ENCODE results near the gene DHCR7. TPM values are rescaled to one million over a fixed set of nuclear protein-coding genes. Genes with fewer than 3 reads are reported as not detected.

The DHCR7 gene
- total RNA-seq, 2 donors from 2014 or later: 38.8 to 67.1 TPM

GRCh38 chr11:71456294-71456693 lies 8.1 kb upstream of the DHCR7 start:
- Mint-ChIP-seq H3K4me1 (peaks cover 34% of the 10 kb centered on the region), H3K27me3 (no peaks in the 10 kb centered on the region), H3K4me3 (peak overlapping the region; percentile 9), H3K9me3 (no peaks in the 10 kb centered on the region), H3K27ac (peak overlapping the region; percentile 7), H3K36me3 (ENCODE audit: low read depth) (peaks cover 81% of the 10 kb centered on the region)
- no peak for ATAC-seq (replicated peaks)

- Mint-ChIP-seq H3K36me3 (ENCODE audit: low read depth) (peaks cover 70% of the 10 kb centered on the region), H3K9me3 (no peaks in the 10 kb centered on the region), H3K27me3 (no peaks in the 10 kb centered on the region), H3K4me1 (peaks cover 42% of the 10 kb centered on the region), H3K27ac (peak overlapping the region; percentile 82), H3K4me3 (peak overlapping the region; percentile 90)
- ATAC-seq (replicated peaks): no peak
These were observed 6.4 kb upstream of the DHCR7 start for GRCh38 chr11:71454470-71455113.

GRCh38 chr11:71453918-71454304 lies 5.7 kb upstream of the DHCR7 start:
- H3K36me3 Mint-ChIP-seq (ENCODE audit: low read depth): peaks cover 71% of the 10 kb centered on the region
- no peaks in the 10 kb centered on the region for H3K9me3 Mint-ChIP-seq
- H3K27me3 Mint-ChIP-seq: no peaks in the 10 kb centered on the region
- H3K4me1 Mint-ChIP-seq: peaks cover 47% of the 10 kb centered on the region
- no peak for ATAC-seq (replicated peaks)
- peak overlapping the region; percentile 87 for H3K27ac Mint-ChIP-seq
- H3K4me3 Mint-ChIP-seq: peak overlapping the region; percentile 90

GRCh38 chr11:71453037-71453917 lies 5.1 kb upstream of the DHCR7 start, which contains the start of gene NADSYN1:
Gene NADSYN1 (plus strand): TSS chr11:71453203. CDS start chr11:71453297, 94 bp downstream.
- peak; percentile 78 for ATAC-seq (replicated peaks)
- Mint-ChIP-seq H3K9me3 (no peaks in the 10 kb centered on the region), H3K36me3 (ENCODE audit: low read depth) (peaks cover 66% of the 10 kb centered on the region), H3K27ac (peak within 1 kb of the TSS; percentile 87), H3K27me3 (no peaks in the 10 kb centered on the region), H3K4me1 (peaks cover 47% of the 10 kb centered on the region), H3K4me3 (peak within 1 kb of the TSS; percentile 90)

- Mint-ChIP-seq H3K9me3 (no peaks in the 10 kb centered on the region), H3K27me3 (no peaks in the 10 kb centered on the region), H3K4me3 (peak overlapping the region; percentile 90), H3K36me3 (ENCODE audit: low read depth) (peaks cover 60% of the 10 kb centered on the region), H3K27ac (peak overlapping the region; percentile 87), H3K4me1 (peaks cover 44% of the 10 kb centered on the region)
- peak; percentile 1 for ATAC-seq (replicated peaks)
These were observed 4.2 kb upstream of the DHCR7 start for GRCh38 chr11:71452199-71453036.

- Mint-ChIP-seq H3K4me3 (peak overlapping the region; percentile 90), H3K36me3 (ENCODE audit: low read depth) (peaks cover 60% of the 10 kb centered on the region), H3K27ac (peak overlapping the region; percentile 87), H3K27me3 (no peaks in the 10 kb centered on the region), H3K4me1 (peaks cover 49% of the 10 kb centered on the region), H3K9me3 (no peaks in the 10 kb centered on the region)
- ATAC-seq (replicated peaks): no peak
These were observed 3.5 kb upstream of the DHCR7 start for GRCh38 chr11:71451596-71452198.

GRCh38 chr11:71450939-71451338 lies 2.7 kb upstream of the DHCR7 start:
- Mint-ChIP-seq H3K27ac (peak overlapping the region; percentile 87), H3K36me3 (ENCODE audit: low read depth) (peaks cover 60% of the 10 kb centered on the region), H3K4me3 (peak overlapping the region; percentile 90), H3K27me3 (no peaks in the 10 kb centered on the region), H3K9me3 (no peaks in the 10 kb centered on the region), H3K4me1 (peaks cover 50% of the 10 kb centered on the region)
- no peak for ATAC-seq (replicated peaks)

- ATAC-seq (replicated peaks): no peak
- peaks cover 60% of the 10 kb centered on the region for H3K36me3 Mint-ChIP-seq (ENCODE audit: low read depth)
- peaks cover 52% of the 10 kb centered on the region for H3K4me1 Mint-ChIP-seq
- H3K27me3 Mint-ChIP-seq: no peaks in the 10 kb centered on the region
- peak overlapping the region; percentile 87 for H3K27ac Mint-ChIP-seq
- peak overlapping the region; percentile 90 for H3K4me3 Mint-ChIP-seq
- no peaks in the 10 kb centered on the region for H3K9me3 Mint-ChIP-seq
These were observed 2.3 kb upstream of the DHCR7 start for GRCh38 chr11:71450507-71450906.

- H3K4me1 Mint-ChIP-seq: peaks cover 48% of the 10 kb centered on the region
- H3K9me3 Mint-ChIP-seq: no peaks in the 10 kb centered on the region
- no peak for ATAC-seq (replicated peaks)
- no peaks in the 10 kb centered on the region for H3K27me3 Mint-ChIP-seq
- H3K36me3 Mint-ChIP-seq (ENCODE audit: low read depth): peaks cover 60% of the 10 kb centered on the region
- peak overlapping the region; percentile 85 for H3K27ac Mint-ChIP-seq
- H3K4me3 Mint-ChIP-seq: peak overlapping the region; percentile 90
These were observed 1.4 kb upstream of the DHCR7 start for GRCh38 chr11:71449596-71449995.

GRCh38 chr11:71447791-71448256 lies 369 bp downstream of the DHCR7 start:
- no peaks in the 10 kb centered on the region for H3K27me3 Mint-ChIP-seq
- peak overlapping the region; percentile 90 for H3K4me3 Mint-ChIP-seq
- ATAC-seq (replicated peaks): peak; percentile 26
- peak overlapping the region; percentile 77 for H3K27ac Mint-ChIP-seq
- H3K9me3 Mint-ChIP-seq: no peaks in the 10 kb centered on the region
- peaks cover 71% of the 10 kb centered on the region for H3K36me3 Mint-ChIP-seq (ENCODE audit: low read depth)
- peaks cover 47% of the 10 kb centered on the region for H3K4me1 Mint-ChIP-seq

GRCh38 chr11:71446942-71447688 lies 1.1 kb downstream of the DHCR7 start:
- peak overlapping the region; percentile 77 for H3K27ac Mint-ChIP-seq
- H3K27me3 Mint-ChIP-seq: no peaks in the 10 kb centered on the region
- H3K36me3 Mint-ChIP-seq (ENCODE audit: low read depth): peaks cover 74% of the 10 kb centered on the region
- peak overlapping the region; percentile 90 for H3K4me3 Mint-ChIP-seq
- H3K9me3 Mint-ChIP-seq: no peaks in the 10 kb centered on the region
- peaks cover 44% of the 10 kb centered on the region for H3K4me1 Mint-ChIP-seq
- ATAC-seq (replicated peaks): no peak

GRCh38 chr11:71446150-71446549 lies 2.0 kb downstream of the DHCR7 start:
- peak overlapping the region; percentile 90 for H3K4me3 Mint-ChIP-seq
- peaks cover 37% of the 10 kb centered on the region for H3K4me1 Mint-ChIP-seq
- no peaks in the 10 kb centered on the region for H3K9me3 Mint-ChIP-seq
- H3K27me3 Mint-ChIP-seq: no peaks in the 10 kb centered on the region
- no peak for ATAC-seq (replicated peaks)
- peaks cover 78% of the 10 kb centered on the region for H3K36me3 Mint-ChIP-seq (ENCODE audit: low read depth)
- no peak overlapping the region for H3K27ac Mint-ChIP-seq

- Mint-ChIP-seq H3K27ac (no peak overlapping the region), H3K36me3 (ENCODE audit: low read depth) (peaks cover 88% of the 10 kb centered on the region), H3K9me3 (no peaks in the 10 kb centered on the region), H3K4me3 (no peak overlapping the region), H3K4me1 (peaks cover 28% of the 10 kb centered on the region), H3K27me3 (no peaks in the 10 kb centered on the region)
- no peak for ATAC-seq (replicated peaks)
These were observed 3.4 kb downstream of the DHCR7 start for GRCh38 chr11:71444811-71445210.
